8988T (cell line): ENCODE measurements around the gene SLC27A5.
A peak's percentile ranks its signal among the peaks of the same experiment; 100 is the strongest.

Experiments
- DNase-seq: peaks from one replicate; pipeline ENCODE4 v3.0.0; 2011

Gene SLC27A5, protein sequence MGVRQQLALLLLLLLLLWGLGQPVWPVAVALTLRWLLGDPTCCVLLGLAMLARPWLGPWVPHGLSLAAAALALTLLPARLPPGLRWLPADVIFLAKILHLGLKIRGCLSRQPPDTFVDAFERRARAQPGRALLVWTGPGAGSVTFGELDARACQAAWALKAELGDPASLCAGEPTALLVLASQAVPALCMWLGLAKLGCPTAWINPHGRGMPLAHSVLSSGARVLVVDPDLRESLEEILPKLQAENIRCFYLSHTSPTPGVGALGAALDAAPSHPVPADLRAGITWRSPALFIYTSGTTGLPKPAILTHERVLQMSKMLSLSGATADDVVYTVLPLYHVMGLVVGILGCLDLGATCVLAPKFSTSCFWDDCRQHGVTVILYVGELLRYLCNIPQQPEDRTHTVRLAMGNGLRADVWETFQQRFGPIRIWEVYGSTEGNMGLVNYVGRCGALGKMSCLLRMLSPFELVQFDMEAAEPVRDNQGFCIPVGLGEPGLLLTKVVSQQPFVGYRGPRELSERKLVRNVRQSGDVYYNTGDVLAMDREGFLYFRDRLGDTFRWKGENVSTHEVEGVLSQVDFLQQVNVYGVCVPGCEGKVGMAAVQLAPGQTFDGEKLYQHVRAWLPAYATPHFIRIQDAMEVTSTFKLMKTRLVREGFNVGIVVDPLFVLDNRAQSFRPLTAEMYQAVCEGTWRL

DNA sequence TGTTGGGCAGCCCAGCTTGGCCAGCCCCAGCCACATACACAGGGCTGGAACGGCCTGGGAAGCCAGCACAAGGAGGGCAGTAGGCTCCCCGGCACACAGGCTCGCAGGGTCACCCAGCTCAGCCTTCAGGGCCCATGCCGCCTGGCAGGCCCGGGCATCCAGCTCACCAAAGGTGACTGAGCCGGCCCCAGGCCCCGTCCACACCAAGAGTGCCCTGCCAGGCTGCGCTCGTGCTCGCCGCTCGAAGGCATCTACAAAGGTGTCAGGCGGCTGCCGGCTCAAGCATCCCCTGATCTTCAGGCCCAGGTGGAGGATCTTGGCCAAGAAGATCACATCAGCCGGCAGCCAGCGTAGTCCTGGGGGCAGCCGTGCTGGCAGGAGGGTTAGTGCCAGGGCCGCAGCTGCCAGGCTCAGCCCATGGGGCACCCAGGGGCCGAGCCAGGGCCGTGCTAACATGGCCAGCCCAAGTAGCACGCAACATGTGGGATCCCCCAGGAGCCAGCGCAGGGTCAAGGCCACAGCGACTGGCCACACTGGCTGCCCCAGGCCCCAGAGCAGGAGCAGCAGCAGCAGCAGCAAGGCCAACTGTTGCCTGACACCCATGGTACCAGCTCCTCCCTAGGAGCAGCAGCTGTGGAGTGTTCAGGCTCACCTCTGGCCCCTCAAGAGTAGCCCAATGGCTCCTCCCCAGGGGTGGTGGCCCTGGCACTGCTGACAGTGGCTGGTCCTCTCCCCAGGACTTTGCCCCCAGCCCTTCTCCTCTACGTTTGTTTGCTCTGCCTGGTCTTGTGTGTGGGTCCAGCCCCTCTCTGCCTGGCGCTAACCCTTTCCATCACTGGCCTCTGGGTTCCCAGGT, at the start of gene SLC27A5:
TSS of gene SLC27A5 (minus strand) at position 640 of the 856 bp plus-strand sequence. CDS start at position 603, 37 bp downstream.
- no peak for DNase-seq

GRCh38 chr19:58560921-58561320, 49.1 kb upstream of the SLC27A5 start:
- no peak for DNase-seq

- DNase-seq = no peak
Observed at GRCh38 chr19:58560007-58560887, 48.5 kb upstream of the SLC27A5 start.

DNA sequence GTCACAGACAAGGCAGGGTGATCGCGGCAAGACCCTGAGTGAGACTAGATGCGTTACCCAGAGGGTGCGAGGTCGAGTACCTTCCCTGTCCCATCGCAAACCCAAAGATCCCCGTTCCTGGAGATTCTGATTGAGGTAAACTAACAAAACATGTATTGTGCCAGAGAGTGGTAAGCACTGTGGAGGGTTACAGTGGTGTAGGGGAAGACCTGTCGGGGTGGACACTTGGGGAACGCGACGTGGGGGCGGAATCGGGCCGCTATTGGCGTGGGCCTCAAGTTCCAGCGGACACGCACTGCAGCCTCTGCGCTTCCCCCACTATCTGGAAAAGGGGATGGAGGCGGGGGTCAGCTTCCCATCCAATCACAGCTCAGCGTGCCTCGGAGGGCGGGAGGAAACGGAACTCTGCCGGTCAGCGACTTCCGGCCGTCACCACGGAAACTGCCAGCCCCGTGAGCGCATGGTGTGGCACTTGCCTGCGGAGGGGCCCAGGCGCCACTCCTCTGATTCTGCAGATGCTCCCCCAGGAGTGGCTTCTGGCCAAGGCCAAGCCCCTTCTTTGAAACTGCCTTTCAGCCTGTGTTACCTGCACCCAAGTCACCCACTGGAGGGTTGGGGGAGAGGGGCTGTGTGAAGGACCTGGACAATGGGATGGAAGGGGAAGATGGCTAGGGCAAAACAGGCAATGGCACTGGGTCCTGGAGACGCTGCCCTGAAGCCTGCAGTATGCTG, 47.6 kb upstream of the SLC27A5 start:
- DNase-seq = peak; percentile 97

DNA sequence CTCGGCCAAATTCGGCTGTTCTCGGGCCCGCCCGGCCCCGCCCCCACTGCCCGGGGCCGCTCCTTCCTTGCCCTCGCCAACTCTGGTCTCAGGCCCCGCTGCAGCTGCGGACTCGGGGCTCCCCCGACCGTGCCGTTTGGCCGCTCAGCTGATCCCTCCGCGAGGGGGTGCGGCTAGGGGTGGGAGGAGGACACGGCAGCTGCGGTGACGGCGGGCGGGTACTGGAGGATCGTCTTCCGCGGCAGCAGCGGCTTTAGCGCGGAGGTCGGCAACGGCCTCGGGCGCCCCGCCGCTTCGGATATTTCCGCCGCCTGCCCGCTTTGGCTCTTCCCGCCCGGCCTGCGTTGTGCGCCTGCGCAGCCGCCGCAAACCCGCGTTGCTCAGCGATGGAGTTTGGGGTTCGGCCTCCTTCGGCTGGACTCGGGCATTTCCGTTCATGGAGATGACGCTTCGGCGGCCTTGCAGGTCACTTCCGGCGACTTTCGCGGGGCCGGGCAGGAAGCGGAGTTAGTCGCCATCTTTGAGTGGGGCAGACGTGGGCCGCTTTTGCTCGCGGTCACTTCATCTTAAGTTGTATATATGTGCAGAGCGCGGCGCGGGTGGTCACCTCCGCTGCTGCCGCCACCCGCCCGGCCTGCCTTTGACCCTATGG, 47.0 kb upstream of the SLC27A5 start:
- peak; percentile 93 for DNase-seq

DNA sequence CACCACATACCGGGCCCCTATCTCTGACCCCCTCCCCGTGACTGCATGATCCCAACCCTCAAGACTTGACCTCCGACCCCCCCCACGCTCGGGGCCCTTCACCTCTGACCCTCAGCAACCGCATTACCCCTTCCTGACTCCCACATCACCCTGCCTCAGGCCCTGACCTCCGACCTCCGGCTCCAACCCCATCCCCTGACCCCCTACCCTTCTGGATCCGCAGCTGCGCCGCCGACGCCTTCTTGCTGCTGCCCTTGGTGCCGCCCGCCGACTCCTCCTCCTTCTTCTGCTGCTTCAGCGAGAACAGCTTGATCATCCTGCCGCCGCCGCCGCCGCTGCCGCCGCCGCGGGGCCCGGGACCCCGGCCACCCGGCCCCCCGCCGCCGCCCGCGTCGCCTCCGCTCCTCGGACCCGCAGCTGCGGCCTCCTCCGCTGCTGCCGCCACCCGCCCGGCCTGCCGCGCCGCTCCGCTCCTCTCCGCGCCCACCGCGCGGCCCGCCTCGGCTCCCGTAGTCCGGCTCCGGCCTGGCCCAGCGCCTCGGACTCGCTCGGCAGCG, 46.4 kb upstream of the SLC27A5 start, which contains the start of gene UBE2M:
TSS of gene UBE2M (minus strand) at position 546 of the 557 bp plus-strand sequence. CDS start at position 316, 230 bp downstream.
- DNase-seq = no peak

GRCh38 chr19:58557221-58558065, 45.7 kb upstream of the SLC27A5 start:
- no peak for DNase-seq

DNA sequence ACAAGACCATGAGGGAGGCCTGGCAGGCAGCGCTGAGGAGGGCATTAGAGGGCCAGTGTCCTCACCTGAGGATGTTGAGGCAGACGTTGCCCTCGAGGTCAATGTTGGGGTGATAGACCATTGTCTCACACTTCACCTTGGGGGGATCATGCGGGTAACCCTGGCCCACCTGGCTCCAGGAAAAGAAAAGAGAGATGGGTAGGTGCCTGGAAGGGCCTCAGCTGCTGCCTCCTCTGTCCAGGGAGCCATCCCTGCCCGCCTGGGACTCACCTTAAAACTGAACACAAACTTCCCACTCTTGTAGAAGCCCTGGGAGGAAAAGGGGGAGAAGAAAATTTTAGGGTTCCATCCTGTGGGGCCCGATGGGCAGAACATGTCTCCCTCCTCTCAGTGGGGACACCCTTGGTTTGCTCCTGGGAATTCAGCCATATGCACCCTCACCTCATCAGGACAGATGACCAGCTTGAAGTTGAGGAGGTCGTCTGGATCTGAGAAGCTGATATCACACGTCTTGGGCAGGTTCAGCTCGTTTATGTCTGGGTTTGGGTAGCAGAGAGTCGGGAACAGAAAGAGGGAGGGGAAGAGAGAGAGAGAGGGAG, 44.9 kb upstream of the SLC27A5 start:
- DNase-seq = no peak

GRCh38 chr19:58555920-58556621, 44.3 kb upstream of the SLC27A5 start:
- no peak for DNase-seq

- no peak for DNase-seq
Observed at GRCh38 chr19:58555369-58555885, 43.6 kb upstream of the SLC27A5 start.

DNA sequence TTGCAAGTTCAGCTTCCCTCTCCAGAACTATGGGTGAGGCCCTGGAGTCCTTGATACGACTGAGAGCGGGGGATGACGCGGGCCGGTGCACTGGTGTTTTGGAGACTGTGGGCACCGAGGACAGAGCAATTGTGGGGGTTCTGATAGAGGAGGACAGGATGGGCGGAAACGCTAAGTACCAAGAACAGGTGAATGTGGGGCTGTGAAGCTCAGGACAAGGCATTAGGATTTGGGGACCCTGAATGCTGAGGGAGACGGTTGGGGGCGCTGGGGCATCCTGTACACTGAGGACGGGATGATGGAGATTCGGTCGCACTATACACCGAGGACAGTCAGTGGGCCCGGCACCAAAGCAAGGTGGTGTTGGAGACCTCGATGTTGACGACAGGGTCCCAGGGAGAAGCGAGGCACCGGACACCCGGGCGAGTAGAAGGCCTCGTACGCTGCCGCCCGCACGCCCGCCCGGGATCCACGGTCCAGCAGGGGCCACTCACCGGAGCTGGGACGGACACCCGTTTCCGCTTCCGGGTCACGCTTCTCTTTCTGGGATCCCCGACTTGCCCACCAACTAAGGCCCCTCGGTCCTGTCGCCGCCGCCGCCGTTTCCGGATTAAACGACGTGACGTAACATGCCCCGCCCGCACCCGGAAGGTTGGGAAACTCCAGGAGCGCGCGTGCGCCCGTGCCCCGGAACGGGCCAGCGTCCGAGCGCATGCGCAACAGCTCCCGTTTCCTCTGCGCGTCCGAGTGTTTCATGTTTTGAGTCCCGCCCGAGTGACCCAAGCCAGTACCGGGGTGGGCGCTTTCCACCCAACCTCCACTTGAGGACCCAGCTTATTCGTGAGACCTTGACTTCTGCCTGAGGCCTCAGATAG, 42.9 kb upstream of the SLC27A5 start, which contains the start of gene CHMP2A:
TSS of gene CHMP2A (minus strand) at position 612 of the 875 bp plus-strand sequence. CDS start 893 bp downstream, outside the sequence.
- DNase-seq = peak; percentile 93

- no peak for DNase-seq
Observed at GRCh38 chr19:58553799-58554493, 42.2 kb upstream of the SLC27A5 start.

DNA sequence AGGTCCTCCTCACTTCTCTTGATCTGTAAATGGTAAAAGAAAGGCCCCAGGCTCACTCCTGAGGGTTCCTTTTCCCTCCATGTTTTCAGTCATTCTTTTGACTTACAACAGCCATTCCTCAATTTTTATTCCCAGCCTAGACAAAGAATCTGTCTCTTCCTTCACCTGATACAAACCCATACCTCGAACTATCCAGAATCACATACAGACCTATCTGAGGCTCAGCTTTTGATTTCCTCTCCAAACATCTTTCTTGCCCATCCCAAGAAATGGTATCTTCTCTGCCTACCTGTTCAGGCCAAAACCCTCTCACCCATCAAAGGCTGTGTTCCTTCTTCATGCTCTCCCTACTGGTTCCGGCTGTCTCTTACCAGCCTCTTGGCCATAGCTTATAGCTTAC, 40.9 kb upstream of the SLC27A5 start:
- DNase-seq = no peak

- no peak for DNase-seq
Observed at GRCh38 chr19:58551577-58552471, 40.0 kb upstream of the SLC27A5 start.

DNA sequence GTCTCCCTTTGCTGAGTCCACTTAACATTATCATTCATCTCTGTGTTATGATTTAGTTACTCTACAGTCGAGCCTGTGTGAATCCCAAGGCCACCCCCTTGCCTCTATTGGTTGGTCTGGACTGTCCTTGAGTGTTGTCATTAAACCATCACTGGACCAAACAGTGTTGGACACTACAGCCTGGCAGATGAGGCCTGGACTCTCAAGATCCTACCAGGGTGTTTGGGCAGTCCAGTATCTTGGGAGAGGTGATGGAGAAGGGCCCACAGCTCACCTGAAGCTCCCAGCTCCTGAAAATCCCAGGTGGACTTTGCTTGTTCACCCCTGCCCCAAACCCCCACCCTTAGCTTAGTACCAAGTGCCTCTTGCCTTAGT, 39.3 kb upstream of the SLC27A5 start:
- DNase-seq = no peak
